Neural crest cell (in vitro differentiated cells): ENCODE results near the gene PNPLA6. TPM values are rescaled to one million over a fixed set of nuclear protein-coding genes. Genes with fewer than 3 reads are reported as not detected.

ENCODE experiments used
- DNase-seq: peaks from one replicate; pipeline ENCODE4 v3.0.0; 2021; ENCODE audit warnings: low read depth, mixed read lengths, low spot score
- H3K27ac Mint-ChIP-seq: one replicate; pipeline ENCODE4 v1.8.0; 2021; ENCODE audit warnings: mild to moderate bottlenecking, mixed read lengths; ENCODE audit not compliant: unreplicated experiment
- H3K27me3 Mint-ChIP-seq: 2 replicates; pipeline ENCODE4 v1.8.0; 2021; ENCODE audit warnings: low read depth, mild to moderate bottlenecking, mixed read lengths
- H3K36me3 Mint-ChIP-seq: 2 replicates; pipeline ENCODE4 v1.8.0; 2021; ENCODE audit warnings: low read depth, mild to moderate bottlenecking, mixed read lengths
- H3K4me1 Mint-ChIP-seq: 2 replicates; pipeline ENCODE4 v1.8.0; 2021; ENCODE audit warnings: mixed read lengths
- H3K4me3 Mint-ChIP-seq: one replicate; pipeline ENCODE4 v1.8.0; 2021; ENCODE audit warnings: mild to moderate bottlenecking, mixed read lengths
- H3K9me3 Mint-ChIP-seq: 2 replicates; pipeline ENCODE4 v1.8.0; 2021; ENCODE audit warnings: mixed read lengths
- CTCF ChIP-seq: fragments of 200-600 bp; sonication (generic); conservative IDR thresholded peaks from 2 replicates; pipeline ENCODE4 v1.5.0; 2021; ENCODE audit warnings: antibody characterized with exemption, mild to moderate bottlenecking
- total RNA-seq: library from RNA; stranded (reverse); gene quantifications from 2 replicates; pipeline ENCODE4 v1.2.1, GENCODE V29; 2021

The PNPLA6 gene
- total RNA-seq, 1 donor from 2014 or later, result 72.1 TPM

GRCh38 chr19:7504684-7505083, 30.8 kb upstream of the PNPLA6 start:
- Mint-ChIP-seq H3K4me3 (no peak overlapping the region), H3K36me3 (no peaks in the 10 kb centered on the region), H3K27me3 (peaks cover 35% of the 10 kb centered on the region), H3K4me1 (peaks cover 7% of the 10 kb centered on the region), H3K9me3 (no peaks in the 10 kb centered on the region), H3K27ac (no peak overlapping the region)
- no peak for DNase-seq
- no peak for TF ChIP-seq CTCF

- DNase-seq, result no peak
- H3K27me3 Mint-ChIP-seq, result peaks cover 33% of the 10 kb centered on the region
Observed at GRCh38 chr19:7505288-7505681, 30.2 kb upstream of the PNPLA6 start.

GRCh38 chr19:7505682-7506384, 29.7 kb upstream of the PNPLA6 start:
- Mint-ChIP-seq H3K9me3 (no peaks in the 10 kb centered on the region), H3K4me1 (peaks cover 7% of the 10 kb centered on the region), H3K4me3 (peak overlapping the region; percentile 27), H3K36me3 (no peaks in the 10 kb centered on the region), H3K27me3 (peaks cover 31% of the 10 kb centered on the region), H3K27ac (no peak overlapping the region)
- DNase-seq, result peak; percentile 45
- no peak for TF ChIP-seq CTCF

More at GRCh38 chr19:7505288-7505681, 30.2 kb upstream of the PNPLA6 start:
- Mint-ChIP-seq H3K4me1 (peaks cover 7% of the 10 kb centered on the region), H3K27ac (no peak overlapping the region), H3K4me3 (peak overlapping the region; percentile 27), H3K36me3 (no peaks in the 10 kb centered on the region), H3K9me3 (no peaks in the 10 kb centered on the region)
- TF ChIP-seq CTCF, result no peak

GRCh38 chr19:7506385-7507328, 28.9 kb upstream of the PNPLA6 start:
- Mint-ChIP-seq H3K4me3 (peak overlapping the region; percentile 23), H3K36me3 (no peaks in the 10 kb centered on the region), H3K27ac (no peak overlapping the region), H3K4me1 (peaks cover 7% of the 10 kb centered on the region), H3K9me3 (no peaks in the 10 kb centered on the region), H3K27me3 (peaks cover 26% of the 10 kb centered on the region)
- DNase-seq, result peak; percentile 64
- TF ChIP-seq CTCF, result no peak

GRCh38 chr19:7507884-7508283, 27.6 kb upstream of the PNPLA6 start:
- H3K27ac Mint-ChIP-seq, result no peak overlapping the region
- no peaks in the 10 kb centered on the region for H3K9me3 Mint-ChIP-seq
- no peaks in the 10 kb centered on the region for H3K36me3 Mint-ChIP-seq
- DNase-seq, result peak; percentile 55
- TF ChIP-seq CTCF, result no peak
- H3K4me3 Mint-ChIP-seq, result peak overlapping the region; percentile 31
- peaks cover 19% of the 10 kb centered on the region for H3K27me3 Mint-ChIP-seq
- H3K4me1 Mint-ChIP-seq, result peaks cover 7% of the 10 kb centered on the region
